Kasumi-1 (cell line): Measurements from ENCODE around the gene LLGL2.
"Not testable (repeated sequence)": the region's sequence is repeated elsewhere in the genome, so short reads cannot be mapped to it uniquely, and the experiment has no call there.

Source experiments
- DNase-seq, 2 experiments: peaks; one replicate each; lab custom pipeline; 2025; lab: John Stamatoyannopoulos, UW

LLGL2 gene

GRCh38 chr17:75570772-75571171, 45.3 kb downstream of the LLGL2 start:
- peak in 1 of 2 experiments; percentile 42 for DNase-seq

- DNase-seq: peak; percentile 100
Measured at GRCh38 chr17:75571197-75571884, 45.8 kb downstream of the LLGL2 start.

GRCh38 chr17:75571885-75572215, 46.4 kb downstream of the LLGL2 start:
- DNase-seq: peak in 1 of 2 experiments; percentile 43

- no peak for DNase-seq
Measured at GRCh38 chr17:75572713-75573539, 47.4 kb downstream of the LLGL2 start.

- no peak for DNase-seq
Measured at GRCh38 chr17:75573540-75573957, 48.1 kb downstream of the LLGL2 start.

GRCh38 chr17:75573994-75574393, 48.5 kb downstream of the LLGL2 start:
- DNase-seq: no peak

GRCh38 chr17:75574404-75575036, 49.0 kb downstream of the LLGL2 start:
- no peak for DNase-seq

GRCh38 chr17:75575197-75575596, 49.7 kb downstream of the LLGL2 start:
- DNase-seq: no peak

- no peak for DNase-seq
Measured at GRCh38 chr17:75575728-75576127, 50.2 kb downstream of the LLGL2 start.

GRCh38 chr17:75576661-75577060, 51.2 kb downstream of the LLGL2 start:
- no peak for DNase-seq

GRCh38 chr17:75581121-75581725, 55.7 kb downstream of the LLGL2 start:
- peak; percentile 84 for DNase-seq

GRCh38 chr17:75583197-75583596, 57.7 kb downstream of the LLGL2 start:
- not testable (repeated sequence) for DNase-seq

- no peak for DNase-seq
Measured at GRCh38 chr17:75584849-75585175, 59.3 kb downstream of the LLGL2 start.

- peak; percentile 86 to 93 for DNase-seq
Measured at GRCh38 chr17:75587675-75588595, 62.4 kb downstream of the LLGL2 start, which contains the start of gene MYO15B. Gene MYO15B (plus strand): TSS chr17:75587800. CDS start chr17:75588058, 258 bp downstream.

- DNase-seq: no peak
Measured at GRCh38 chr17:75588596-75589011, 63.1 kb downstream of the LLGL2 start.

GRCh38 chr17:75589012-75589918, 63.8 kb downstream of the LLGL2 start:
- peak; percentile 98 for DNase-seq

GRCh38 chr17:75589919-75590303, 64.4 kb downstream of the LLGL2 start:
- no peak for DNase-seq

GRCh38 chr17:75590314-75590761, 64.8 kb downstream of the LLGL2 start:
- DNase-seq: no peak

- no peak for DNase-seq
Measured at GRCh38 chr17:75590849-75591721, 65.6 kb downstream of the LLGL2 start.
